Uterus (tissue), 4 donors: ENCODE data around the gene RFXAP. TPM values are rescaled to one million over a fixed set of nuclear protein-coding genes. Genes with fewer than 3 reads are reported as not detected.

Source experiments
- DNase-seq, 2 donors: peaks; one replicate each; pipeline ENCODE4 v3.0.0-alpha.2; 2019 to 2020
- H3K27ac ChIP-seq, 2 donors: fragments of 200-600 bp; sonication (generic); 1 replicate in 1 of 2; 2 replicates in 1 of 2; pipeline ENCODE4 v1.5.1; 2016 to 2018
- H3K27me3 ChIP-seq, 2 donors: fragments of 200-600 bp; sonication (generic); one replicate each; pipeline ENCODE4 v1.5.1; 2018 to 2019; ENCODE audit warnings: control low read depth in 1 of 2
- H3K36me3 ChIP-seq, 2 donors: fragments of 200-600 bp; sonication (generic); one replicate each; pipeline ENCODE4 v1.5.1; 2019; ENCODE audit warnings: control low read depth in 1 of 2
- H3K4me1 ChIP-seq, 2 donors: fragments of 200-600 bp; sonication (generic); one replicate each; pipeline ENCODE4 v1.5.1; 2018 to 2019; ENCODE audit warnings: control low read depth in 1 of 2
- H3K4me3 ChIP-seq, 2 donors: fragments of 200-600 bp; sonication (generic); 1 replicate in 1 of 2; 2 replicates in 1 of 2; pipeline ENCODE4 v1.5.1; 2018 to 2019; ENCODE audit warnings: mild to moderate bottlenecking in 1 of 2
- H3K9me3 ChIP-seq, 2 donors: fragments of 200-600 bp; sonication (generic); one replicate each; pipeline ENCODE4 v1.5.1; 2019; ENCODE audit warnings: control low read depth in 1 of 2
- POLR2A ChIP-seq, 2 donors: fragments of 450-650 bp; IDR thresholded peaks; one replicate each; pipeline ENCODE4 v1.6.1; 2016; ENCODE audit warnings: antibody characterized with exemption in 2 of 2, mild to moderate bottlenecking in 1 of 2, moderate library complexity in 1 of 2
- intact Hi-C: fragments of 100-400 bp; cut with DNase I; formaldehyde crosslinking; loops from one replicate; pipeline ENCODE4 v1.15.1; 2023; ENCODE audit warnings: low total_unique reads
- total RNA-seq, 4 donors: library from RNA; depleted of rRNA in 3 of 4; stranded (reverse); fragments of >200 nt in 3 of 4; gene quantifications; one replicate each; pipeline versions ENCODE4 v1.1.0 to v1.2.4, GENCODE V29; 2014 to 2023
- TF ChIP-seq, protein P1 (sequence below), 4 experiments: fragments of 200-600 bp in 2 of 4; fragments of 450-650 bp in 2 of 4; sonication (generic) in 2 of 4; IDR thresholded peaks; one replicate each; pipeline ENCODE4 v1.5.1; 2016 to 2019; ENCODE audit warnings: antibody characterized with exemption in 4 of 4, mild to moderate bottlenecking in 2 of 4, moderate library complexity in 1 of 4
- donor health status: DM: yes; HTN: yes; CAD: no.

The RFXAP gene
- total RNA-seq, 4 donors from 2014 or later: 5.4 to 15.6 (median 12.0) TPM

DNA sequence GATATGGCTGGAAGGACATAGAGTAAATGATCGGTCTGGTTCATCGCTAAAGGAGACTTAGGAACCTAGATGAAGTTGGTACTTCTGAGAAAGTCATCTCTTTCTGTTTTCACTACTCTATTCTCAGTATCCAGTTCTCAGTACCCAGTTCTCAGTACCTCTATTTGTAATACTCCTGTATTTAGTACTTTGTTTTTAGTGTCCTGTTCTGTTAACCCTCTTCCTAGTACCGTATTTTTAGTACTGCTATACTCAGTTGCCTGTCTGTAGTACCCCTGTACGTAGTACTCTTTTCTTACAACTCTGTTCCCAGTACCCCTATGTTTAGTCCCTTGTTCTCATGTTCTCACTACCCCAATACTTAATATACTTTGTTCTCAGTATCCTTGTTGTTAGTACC, 1.2 kb downstream of the RFXAP start:
- H3K27ac ChIP-seq: no peak overlapping the region
- TF ChIP-seq POLR2A (IDR thresholded peaks at IDR 0.05): no peak
- intact Hi-C loops: no loop called here
- no peaks in the 10 kb centered on the region for H3K27me3 ChIP-seq
- no peaks in the 10 kb centered on the region for H3K9me3 ChIP-seq
- no peaks in the 10 kb centered on the region for H3K4me1 ChIP-seq
- DNase-seq: no peak
- peak overlapping the region; percentile 68 to 81 for H3K4me3 ChIP-seq
- H3K36me3 ChIP-seq: no peaks in the 10 kb centered on the region

DNA sequence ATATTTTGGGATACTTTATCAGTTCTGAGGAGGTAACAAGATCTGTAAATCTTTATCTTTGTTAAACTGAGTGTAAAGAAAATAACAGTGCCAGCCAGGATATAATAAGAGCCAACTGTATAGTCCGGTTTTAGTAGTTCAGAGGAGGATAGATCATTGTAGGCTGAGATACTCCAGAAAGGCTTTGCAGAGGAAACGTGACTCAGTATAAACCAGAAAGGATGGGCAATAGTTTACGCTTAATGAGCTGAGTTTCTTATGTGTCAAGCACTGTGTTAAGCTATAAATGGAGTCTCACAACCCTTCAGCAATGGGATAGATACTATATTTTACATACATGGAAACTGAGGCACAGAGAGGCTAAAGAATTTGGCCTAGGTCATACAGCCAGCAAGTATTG, 3.8 kb downstream of the RFXAP start:
- Histone ChIP-seq H3K27ac (no peak overlapping the region), H3K9me3 (no peaks in the 10 kb centered on the region), H3K27me3 (no peaks in the 10 kb centered on the region), H3K4me1 (no peaks in the 10 kb centered on the region), H3K36me3 (no peaks in the 10 kb centered on the region), H3K4me3 (no peak overlapping the region)
- intact Hi-C loops: no loop called here
- DNase-seq: no peak
- TF ChIP-seq, protein P1, sequence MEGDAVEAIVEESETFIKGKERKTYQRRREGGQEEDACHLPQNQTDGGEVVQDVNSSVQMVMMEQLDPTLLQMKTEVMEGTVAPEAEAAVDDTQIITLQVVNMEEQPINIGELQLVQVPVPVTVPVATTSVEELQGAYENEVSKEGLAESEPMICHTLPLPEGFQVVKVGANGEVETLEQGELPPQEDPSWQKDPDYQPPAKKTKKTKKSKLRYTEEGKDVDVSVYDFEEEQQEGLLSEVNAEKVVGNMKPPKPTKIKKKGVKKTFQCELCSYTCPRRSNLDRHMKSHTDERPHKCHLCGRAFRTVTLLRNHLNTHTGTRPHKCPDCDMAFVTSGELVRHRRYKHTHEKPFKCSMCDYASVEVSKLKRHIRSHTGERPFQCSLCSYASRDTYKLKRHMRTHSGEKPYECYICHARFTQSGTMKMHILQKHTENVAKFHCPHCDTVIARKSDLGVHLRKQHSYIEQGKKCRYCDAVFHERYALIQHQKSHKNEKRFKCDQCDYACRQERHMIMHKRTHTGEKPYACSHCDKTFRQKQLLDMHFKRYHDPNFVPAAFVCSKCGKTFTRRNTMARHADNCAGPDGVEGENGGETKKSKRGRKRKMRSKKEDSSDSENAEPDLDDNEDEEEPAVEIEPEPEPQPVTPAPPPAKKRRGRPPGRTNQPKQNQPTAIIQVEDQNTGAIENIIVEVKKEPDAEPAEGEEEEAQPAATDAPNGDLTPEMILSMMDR (IDR thresholded peaks at IDR 0.05): no peak
- TF ChIP-seq POLR2A (IDR thresholded peaks at IDR 0.05): no peak

DNA sequence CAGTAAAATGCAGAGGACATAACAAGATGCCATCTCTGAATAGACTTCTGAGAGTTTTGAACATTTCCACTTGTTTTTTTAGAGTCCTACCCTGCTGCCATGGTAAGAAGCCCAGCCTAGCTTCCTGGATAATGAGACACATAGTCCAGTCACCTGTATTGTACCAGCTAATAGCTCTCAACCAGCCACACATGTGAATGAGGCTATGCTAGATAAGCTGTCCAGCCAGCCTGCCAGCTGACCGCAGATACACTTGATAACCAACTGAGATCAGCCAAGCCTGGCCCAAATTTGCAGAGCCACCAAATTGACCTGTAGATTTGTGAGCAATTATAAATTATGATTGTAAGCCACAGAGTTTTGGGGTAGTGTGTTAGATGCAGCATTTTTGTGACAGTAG, 10.7 kb downstream of the RFXAP start:
- DNase-seq: no peak
- Histone ChIP-seq H3K27ac (no peak overlapping the region), H3K27me3 (no peaks in the 10 kb centered on the region), H3K4me1 (no peaks in the 10 kb centered on the region), H3K9me3 (no peaks in the 10 kb centered on the region), H3K4me3 (no peak overlapping the region), H3K36me3 (no peaks in the 10 kb centered on the region)
- intact Hi-C loops: no loop called here
- TF ChIP-seq POLR2A (IDR thresholded peaks at IDR 0.05): no peak
- TF ChIP-seq, protein P1 (IDR thresholded peaks at IDR 0.05): no peak

DNA sequence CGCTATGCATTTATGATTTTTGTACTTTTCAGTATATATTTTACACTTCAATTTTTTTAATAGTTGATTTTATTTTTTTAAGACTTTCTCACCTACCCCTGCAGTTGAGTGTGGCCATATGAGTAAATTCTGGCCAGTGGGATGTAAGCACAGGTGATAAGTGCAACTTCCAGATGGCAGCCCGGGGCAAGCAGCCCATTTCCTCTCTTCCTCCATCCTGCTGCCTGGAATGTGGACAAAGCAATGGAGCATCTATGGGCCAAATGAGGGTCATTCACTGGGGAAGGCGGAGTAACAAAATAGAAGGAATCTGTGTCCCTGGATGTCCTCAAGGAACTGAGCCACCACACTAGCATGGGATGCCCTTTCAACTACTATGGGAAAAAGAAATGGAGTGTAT, 12.3 kb downstream of the RFXAP start:
- no peak for DNase-seq
- no peak overlapping the region for H3K27ac ChIP-seq
- TF ChIP-seq, protein P1 (IDR thresholded peaks at IDR 0.05): no peak
- no peak for TF ChIP-seq POLR2A (IDR thresholded peaks at IDR 0.05)
- no peaks in the 10 kb centered on the region for H3K36me3 ChIP-seq
- H3K27me3 ChIP-seq: no peaks in the 10 kb centered on the region
- intact Hi-C loops: no loop called here
- no peaks in the 10 kb centered on the region for H3K4me1 ChIP-seq
- H3K9me3 ChIP-seq: no peaks in the 10 kb centered on the region
- H3K4me3 ChIP-seq: no peak overlapping the region

DNA sequence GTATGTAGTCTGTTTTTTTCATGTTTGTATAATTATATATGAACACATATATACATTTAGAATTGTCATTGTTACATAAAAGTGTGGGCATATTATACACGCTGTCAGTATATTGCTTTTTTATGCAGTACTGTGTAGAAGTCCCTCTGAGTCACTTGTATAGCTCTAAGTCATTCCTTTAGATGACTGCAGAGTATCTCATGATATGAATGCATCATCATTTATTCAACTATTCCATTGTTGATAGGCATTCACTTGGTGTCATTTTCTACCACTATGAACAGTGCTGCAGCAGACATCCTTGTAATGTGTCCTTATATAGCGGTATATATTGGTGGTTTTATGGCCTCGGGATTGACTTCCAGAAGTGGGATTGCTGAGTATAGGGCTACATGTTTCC, 15.3 kb downstream of the RFXAP start:
- H3K4me1 ChIP-seq: no peaks in the 10 kb centered on the region
- no peak for DNase-seq
- no peaks in the 10 kb centered on the region for H3K9me3 ChIP-seq
- H3K27me3 ChIP-seq: no peaks in the 10 kb centered on the region
- intact Hi-C loops: no loop called here
- no peak overlapping the region for H3K4me3 ChIP-seq
- TF ChIP-seq, protein P1 (IDR thresholded peaks at IDR 0.05): no peak
- TF ChIP-seq POLR2A (IDR thresholded peaks at IDR 0.05): no peak
- no peaks in the 10 kb centered on the region for H3K36me3 ChIP-seq
- H3K27ac ChIP-seq: no peak overlapping the region
